Fibroblast of the aortic adventitia (primary cell): ENCODE measurements around the gene LMBRD1. TPM values are rescaled to one million over a fixed set of nuclear protein-coding genes. Genes with fewer than 3 reads are reported as not detected.

Source experiments
- DNase-seq: peaks from one replicate; pipeline ENCODE4 v3.0.0-alpha.2; 2010; ENCODE audit warnings: low read depth
- H3K4me3 ChIP-seq: 2 replicates; pipeline ENCODE4 v1.5.1; 2011; ENCODE audit warnings: low read depth, mild to moderate bottlenecking, control low read depth, low read length, moderate library complexity
- total RNA-seq: library from RNA; depleted of rRNA; stranded (reverse); fragments of >200 nt; gene quantifications from 2 replicates; pipeline ENCODE4 v1.2.3, GENCODE V29; 2012; ENCODE audit warnings: low replicate concordance
- TF ChIP-seq, protein P1 (sequence below): IDR thresholded peaks from 2 replicates; pipeline ENCODE4 v1.5.1; 2011; ENCODE audit warnings: mild to moderate bottlenecking, low read length, control low read depth, inconsistent platforms; ENCODE audit not compliant: insufficient read depth

Gene LMBRD1
- total RNA-seq, 1 donor, result 47.6 TPM

DNA sequence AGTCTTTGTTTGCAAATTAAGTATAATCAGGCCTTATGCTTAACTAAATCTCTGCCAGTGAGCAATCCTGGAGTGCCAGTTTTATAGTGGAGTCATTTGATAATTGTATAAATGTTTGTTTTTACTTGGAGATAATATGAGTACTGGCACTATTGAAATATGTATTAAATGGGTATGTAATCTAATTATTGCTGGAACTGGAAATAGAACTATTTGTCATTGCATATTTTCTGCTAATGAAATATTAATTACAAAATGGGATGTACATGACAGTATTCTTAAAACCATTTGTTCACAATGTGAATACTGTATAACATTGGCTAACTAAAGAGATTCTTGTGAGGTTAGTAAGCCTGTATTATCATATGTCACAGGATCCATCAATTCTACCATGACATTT, 20.5 kb upstream of the LMBRD1 start:
- TF ChIP-seq, protein P1, sequence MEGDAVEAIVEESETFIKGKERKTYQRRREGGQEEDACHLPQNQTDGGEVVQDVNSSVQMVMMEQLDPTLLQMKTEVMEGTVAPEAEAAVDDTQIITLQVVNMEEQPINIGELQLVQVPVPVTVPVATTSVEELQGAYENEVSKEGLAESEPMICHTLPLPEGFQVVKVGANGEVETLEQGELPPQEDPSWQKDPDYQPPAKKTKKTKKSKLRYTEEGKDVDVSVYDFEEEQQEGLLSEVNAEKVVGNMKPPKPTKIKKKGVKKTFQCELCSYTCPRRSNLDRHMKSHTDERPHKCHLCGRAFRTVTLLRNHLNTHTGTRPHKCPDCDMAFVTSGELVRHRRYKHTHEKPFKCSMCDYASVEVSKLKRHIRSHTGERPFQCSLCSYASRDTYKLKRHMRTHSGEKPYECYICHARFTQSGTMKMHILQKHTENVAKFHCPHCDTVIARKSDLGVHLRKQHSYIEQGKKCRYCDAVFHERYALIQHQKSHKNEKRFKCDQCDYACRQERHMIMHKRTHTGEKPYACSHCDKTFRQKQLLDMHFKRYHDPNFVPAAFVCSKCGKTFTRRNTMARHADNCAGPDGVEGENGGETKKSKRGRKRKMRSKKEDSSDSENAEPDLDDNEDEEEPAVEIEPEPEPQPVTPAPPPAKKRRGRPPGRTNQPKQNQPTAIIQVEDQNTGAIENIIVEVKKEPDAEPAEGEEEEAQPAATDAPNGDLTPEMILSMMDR, result no peak
- no peak for DNase-seq

GRCh38 chr6:69816569-69816968, 19.8 kb upstream of the LMBRD1 start:
- no peak for DNase-seq
- TF ChIP-seq, protein P1, result no peak
- no peak overlapping the region for H3K4me3 ChIP-seq

More for the DNA sequence above, 20.5 kb upstream of the LMBRD1 start:
- H3K4me3 ChIP-seq, result no peak overlapping the region

GRCh38 chr6:69816026-69816425, 19.2 kb upstream of the LMBRD1 start:
- no peak for DNase-seq
- TF ChIP-seq, protein P1, result no peak
- no peak overlapping the region for H3K4me3 ChIP-seq

GRCh38 chr6:69813508-69813907, 16.7 kb upstream of the LMBRD1 start:
- H3K4me3 ChIP-seq, result no peak overlapping the region
- no peak for DNase-seq
- TF ChIP-seq, protein P1, result no peak

DNA sequence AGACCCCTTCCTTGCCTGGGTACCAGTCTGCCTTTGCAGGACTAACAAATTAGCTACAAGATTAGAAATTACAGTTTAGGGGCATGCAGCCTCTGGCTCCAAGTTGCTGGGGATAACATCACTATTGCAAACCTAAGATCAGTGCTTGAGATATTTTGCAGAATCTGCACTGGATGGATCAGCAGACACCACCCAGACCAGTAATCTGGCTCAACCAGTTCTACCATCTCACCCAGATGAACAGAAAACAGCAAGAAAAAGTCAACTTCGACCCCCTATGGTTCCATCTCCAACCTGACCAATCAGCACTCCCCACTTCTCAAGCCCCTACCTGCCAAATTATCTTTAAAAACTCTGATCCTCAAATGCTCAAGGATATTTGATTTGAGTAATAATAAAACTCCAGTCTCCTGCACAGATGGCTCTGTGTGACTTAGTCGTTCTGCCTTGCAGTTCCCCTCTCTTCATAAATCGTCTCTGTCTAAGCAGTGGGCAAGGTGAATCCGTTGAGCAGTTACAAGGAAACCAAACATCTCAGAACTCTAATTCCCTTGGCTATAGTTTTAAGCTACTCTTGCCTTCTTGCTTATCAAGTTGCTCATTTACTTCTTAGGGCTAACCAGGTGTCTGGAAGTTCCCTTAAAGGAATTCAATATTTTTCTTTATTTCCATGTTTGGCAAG, 16.1 kb upstream of the LMBRD1 start:
- no peak for DNase-seq
- H3K4me3 ChIP-seq, result no peak overlapping the region
- TF ChIP-seq, protein P1, result no peak

DNA sequence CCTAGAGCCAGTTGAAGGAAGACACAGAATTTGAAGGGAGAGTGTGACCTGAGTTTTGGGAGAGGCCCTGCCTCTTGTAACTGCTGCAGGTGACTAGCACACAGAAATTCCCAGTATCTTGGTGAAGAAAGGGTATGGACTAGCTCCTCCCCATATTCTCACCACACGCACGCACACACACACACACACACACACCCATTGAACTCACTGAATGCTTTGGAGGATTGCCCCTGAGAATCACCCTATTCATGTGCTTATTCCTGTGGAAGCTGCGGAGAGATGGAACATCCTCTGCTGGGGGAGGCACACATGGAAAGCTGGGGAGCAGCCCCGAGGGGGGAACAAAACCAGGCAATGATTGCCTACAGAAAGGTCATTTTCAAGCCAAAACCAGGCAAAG, 6.2 kb upstream of the LMBRD1 start:
- DNase-seq, result no peak

More for the DNA sequence above, 6.2 kb upstream of the LMBRD1 start:
- H3K4me3 ChIP-seq, result no peak overlapping the region
- TF ChIP-seq, protein P1, result no peak
